ENCODE measurements around the gene C1GALT1.

GRCh38 chr7:7264306-7265040 is 82.1 kb downstream of the C1GALT1 start:
- no peak for TF ChIP-seq CTCF (IDR thresholded peaks at IDR 0.05; ENCODE audit: low read length)
- TF ChIP-seq EZH2 (IDR thresholded peaks at IDR 0.05; ENCODE audit: borderline replicate concordance, low read length): no peak

All from OCI-LY1 (cell line).